Esophagus muscularis mucosa (tissue), 4 donors: ENCODE measurements around the gene PYGO1. TPM values are rescaled to one million over a fixed set of nuclear protein-coding genes. Genes with fewer than 3 reads are reported as not detected.
"Not testable (repeated sequence)": the region's sequence is repeated elsewhere in the genome, so short reads cannot be mapped to it uniquely, and the experiment has no call there.

Experiments used
- DNase-seq: peaks from one replicate; pipeline ENCODE4 v3.0.0-alpha.2; 2017; ENCODE audit errors: extremely low spot score
- H3K27ac ChIP-seq, 4 donors: fragments of 200-600 bp; sonication (generic); replicated peaks in 1 of 4; 1 replicate in 3 of 4; 2 replicates in 1 of 4; pipeline ENCODE4 v1.5.1; 2016 to 2019; ENCODE audit warnings: mild to moderate bottlenecking in 1 of 4
- H3K27me3 ChIP-seq, 4 donors: fragments of 200-600 bp; sonication (generic); one replicate each; pipeline versions ENCODE4 v1.5.1 to v1.6.0; 2016 to 2019
- H3K36me3 ChIP-seq, 4 donors: fragments of 200-600 bp; sonication (generic); one replicate each; pipeline ENCODE4 v1.5.1; 2016 to 2019
- H3K4me1 ChIP-seq, 4 donors: fragments of 200-600 bp; sonication (generic); one replicate each; pipeline ENCODE4 v1.5.1; 2016 to 2019
- H3K4me3 ChIP-seq, 4 donors: fragments of 200-600 bp; sonication (generic); 1 replicate in 2 of 4; 2 replicates in 2 of 4; pipeline ENCODE4 v1.5.1; 2016 to 2019; ENCODE audit warnings: mild to moderate bottlenecking in 4 of 4, moderate library complexity in 1 of 4
- H3K9me3 ChIP-seq, 4 donors: fragments of 200-600 bp; sonication (generic); 1 replicate in 3 of 4; 2 replicates in 1 of 4; pipeline ENCODE4 v1.5.1; 2016 to 2019
- EP300 ChIP-seq: sonication (generic); formaldehyde crosslinking; IDR thresholded peaks from one replicate; pipeline ENCODE4 v1.6.1; 2017; ENCODE audit warnings: antibody characterized with exemption
- POLR2A ChIP-seq: fragments of 450-650 bp; IDR thresholded peaks from one replicate; pipeline ENCODE4 v1.6.1; 2017; ENCODE audit warnings: antibody characterized with exemption, moderate library complexity, mild to moderate bottlenecking, low read depth
- POLR2AphosphoS5 ChIP-seq, 2 donors: sonication (generic); formaldehyde crosslinking; IDR thresholded peaks; one replicate each; pipeline ENCODE4 v1.6.1; 2017; ENCODE audit warnings: antibody characterized with exemption in 2 of 2
- WGBS: methylation state at CpG from one replicate; pipeline ENCODE4 v1.1.5; 2018; 5-methylcytosine and 5-hydroxymethylcytosine counted together
- intact Hi-C: fragments of 100-400 bp; cut with DNase I; formaldehyde crosslinking; loops from one replicate; pipeline ENCODE4 v1.15.1; 2023
- total RNA-seq, 4 donors: library from RNA; depleted of rRNA; stranded (reverse); fragments of >200 nt; gene quantifications; one replicate each; pipeline versions ENCODE4 v1.1.0 to v1.2.1, GENCODE V29; 2016
- TF ChIP-seq, protein P1 (sequence below), 3 experiments: fragments of 200-600 bp in 2 of 3; fragments of 450-650 bp in 1 of 3; sonication (generic) in 2 of 3; IDR thresholded peaks; one replicate each; pipeline ENCODE4 v1.5.1; 2017 to 2019; ENCODE audit warnings: antibody characterized with exemption in 3 of 3, mild to moderate bottlenecking in 2 of 3, moderate library complexity in 1 of 3

PYGO1 gene
- total RNA-seq, 4 donors from 2014 or later = 13.6 to 20.7 (median 16.7) TPM

DNA sequence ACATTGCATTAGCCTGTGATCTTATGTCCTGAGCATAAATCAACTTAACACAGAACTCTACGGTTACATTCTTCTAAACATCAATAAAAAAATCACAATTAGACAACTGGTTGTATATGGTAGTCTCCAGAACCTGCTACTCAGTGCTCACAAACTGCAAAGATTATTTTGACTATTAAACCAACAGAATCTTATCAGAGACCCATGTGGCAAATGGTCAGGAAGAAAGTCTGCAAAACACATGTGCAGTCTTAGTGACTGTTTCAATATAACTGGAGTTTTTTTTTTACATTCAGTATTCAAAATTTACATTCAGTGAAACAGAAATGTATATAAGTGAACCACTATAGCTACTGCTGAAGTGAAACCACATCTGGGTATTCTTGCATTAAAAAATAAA is 27.3 kb upstream of the PYGO1 start:
- H3K36me3 ChIP-seq = peaks cover 0 to 8% (median 0%) of the 10 kb centered on the region in 4 donors
- no peaks in the 10 kb centered on the region for H3K9me3 ChIP-seq
- intact Hi-C loops = no loop called here
- no peak overlapping the region for H3K4me3 ChIP-seq
- DNase-seq = no peak
- no peaks in the 10 kb centered on the region for H3K27me3 ChIP-seq
- no peak overlapping the region for H3K27ac ChIP-seq
- WGBS = 74% methylated on average over 1 of the region's 1 CpG
- TF ChIP-seq, protein P1, sequence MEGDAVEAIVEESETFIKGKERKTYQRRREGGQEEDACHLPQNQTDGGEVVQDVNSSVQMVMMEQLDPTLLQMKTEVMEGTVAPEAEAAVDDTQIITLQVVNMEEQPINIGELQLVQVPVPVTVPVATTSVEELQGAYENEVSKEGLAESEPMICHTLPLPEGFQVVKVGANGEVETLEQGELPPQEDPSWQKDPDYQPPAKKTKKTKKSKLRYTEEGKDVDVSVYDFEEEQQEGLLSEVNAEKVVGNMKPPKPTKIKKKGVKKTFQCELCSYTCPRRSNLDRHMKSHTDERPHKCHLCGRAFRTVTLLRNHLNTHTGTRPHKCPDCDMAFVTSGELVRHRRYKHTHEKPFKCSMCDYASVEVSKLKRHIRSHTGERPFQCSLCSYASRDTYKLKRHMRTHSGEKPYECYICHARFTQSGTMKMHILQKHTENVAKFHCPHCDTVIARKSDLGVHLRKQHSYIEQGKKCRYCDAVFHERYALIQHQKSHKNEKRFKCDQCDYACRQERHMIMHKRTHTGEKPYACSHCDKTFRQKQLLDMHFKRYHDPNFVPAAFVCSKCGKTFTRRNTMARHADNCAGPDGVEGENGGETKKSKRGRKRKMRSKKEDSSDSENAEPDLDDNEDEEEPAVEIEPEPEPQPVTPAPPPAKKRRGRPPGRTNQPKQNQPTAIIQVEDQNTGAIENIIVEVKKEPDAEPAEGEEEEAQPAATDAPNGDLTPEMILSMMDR (IDR thresholded peaks at IDR 0.05) = no peak
- TF ChIP-seq POLR2AphosphoS5 (IDR thresholded peaks at IDR 0.05) (no peak), EP300 (no peak), POLR2A (no peak)
- H3K4me1 ChIP-seq = no peaks in the 10 kb centered on the region

DNA sequence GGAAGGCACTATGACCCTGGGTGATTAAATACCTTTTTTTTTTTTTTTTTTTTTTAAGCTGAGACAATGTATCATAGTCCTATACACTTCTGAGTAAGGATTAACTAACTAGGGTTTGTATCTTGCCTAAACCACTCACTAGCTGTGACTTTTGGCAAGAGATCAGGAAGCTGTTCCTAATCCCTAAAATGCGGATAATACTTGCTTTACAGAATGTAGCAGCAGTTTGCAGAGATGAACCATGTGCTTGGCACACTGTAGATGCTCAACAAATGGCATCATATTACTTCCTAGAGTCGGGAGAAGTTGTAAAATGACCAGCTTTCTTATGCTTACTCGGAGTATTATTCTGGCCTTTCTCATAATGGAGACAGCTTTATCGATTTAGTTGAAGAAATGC is 25.6 kb upstream of the PYGO1 start:
- Histone ChIP-seq H3K27me3 (no peaks in the 10 kb centered on the region), H3K4me1 (no peaks in the 10 kb centered on the region), H3K36me3 (no peaks in the 10 kb centered on the region), H3K9me3 (no peaks in the 10 kb centered on the region), H3K27ac (no peak overlapping the region), H3K4me3 (no peak overlapping the region)
- intact Hi-C loops = no loop called here
- no peak for DNase-seq
- TF ChIP-seq POLR2AphosphoS5 (IDR thresholded peaks at IDR 0.05) (no peak), EP300 (no peak), POLR2A (no peak)
- TF ChIP-seq, protein P1 (IDR thresholded peaks at IDR 0.05) = no peak
- 88% methylated on average over 4 of the region's 4 CpGs for WGBS

DNA sequence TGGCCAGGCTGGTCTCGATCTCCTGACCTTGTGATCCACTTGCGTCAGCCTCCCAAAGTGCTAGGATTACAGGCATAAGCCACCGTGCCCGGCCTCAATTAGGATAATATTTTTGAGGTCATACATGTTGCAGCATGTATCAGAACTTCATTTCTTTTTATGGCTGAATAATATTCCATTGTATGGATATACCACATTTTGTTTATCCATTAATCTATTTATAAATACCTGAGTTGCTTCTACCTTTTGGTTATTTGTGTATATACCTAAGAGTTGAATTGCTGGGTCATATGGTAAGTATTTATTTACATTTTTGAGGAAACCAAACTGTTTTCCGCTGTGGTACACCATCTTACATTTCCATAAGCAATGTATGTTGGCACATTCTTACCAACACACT is 18.1 kb upstream of the PYGO1 start:
- Histone ChIP-seq H3K27me3 (no peaks in the 10 kb centered on the region), H3K4me3 (no peak overlapping the region), H3K9me3 (no peaks in the 10 kb centered on the region), H3K4me1 (no peaks in the 10 kb centered on the region), H3K27ac (no peak overlapping the region), H3K36me3 (no peaks in the 10 kb centered on the region)
- WGBS = 94% methylated on average over 5 of the region's 5 CpGs
- intact Hi-C loops = no loop called here
- DNase-seq = no peak
- TF ChIP-seq POLR2AphosphoS5 (IDR thresholded peaks at IDR 0.05) (no peak), EP300 (no peak)

DNA sequence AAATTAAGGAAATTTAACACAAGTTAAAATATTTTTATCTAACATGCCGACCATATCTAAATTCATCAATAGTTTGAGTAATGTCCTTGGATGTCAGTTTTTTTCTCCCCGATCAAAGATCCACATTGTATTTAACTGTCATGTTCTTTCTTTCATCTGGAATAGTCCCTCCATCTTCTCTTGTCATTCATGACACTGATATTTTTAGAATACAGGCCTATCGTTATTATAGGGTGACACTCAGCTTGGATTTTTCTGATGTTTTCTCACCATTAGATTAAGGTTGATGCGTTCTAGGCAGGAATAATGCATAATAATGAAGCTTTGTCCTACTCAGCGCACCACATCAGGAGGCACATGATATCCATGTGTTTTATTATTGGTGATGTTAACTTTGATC is 13.2 kb upstream of the PYGO1 start:
- no peak for DNase-seq
- Histone ChIP-seq H3K27me3 (no peaks in the 10 kb centered on the region), H3K27ac (no peak overlapping the region), H3K36me3 (no peaks in the 10 kb centered on the region), H3K4me1 (no peaks in the 10 kb centered on the region), H3K9me3 (no peaks in the 10 kb centered on the region), H3K4me3 (no peak overlapping the region)
- intact Hi-C loops = no loop called here
- TF ChIP-seq, protein P1 (IDR thresholded peaks at IDR 0.05) = no peak
- TF ChIP-seq POLR2AphosphoS5 (IDR thresholded peaks at IDR 0.05) = no peak
- TF ChIP-seq EP300 = no peak
- no peak for TF ChIP-seq POLR2A
- WGBS = 97% methylated on average over 5 of the region's 5 CpGs

DNA sequence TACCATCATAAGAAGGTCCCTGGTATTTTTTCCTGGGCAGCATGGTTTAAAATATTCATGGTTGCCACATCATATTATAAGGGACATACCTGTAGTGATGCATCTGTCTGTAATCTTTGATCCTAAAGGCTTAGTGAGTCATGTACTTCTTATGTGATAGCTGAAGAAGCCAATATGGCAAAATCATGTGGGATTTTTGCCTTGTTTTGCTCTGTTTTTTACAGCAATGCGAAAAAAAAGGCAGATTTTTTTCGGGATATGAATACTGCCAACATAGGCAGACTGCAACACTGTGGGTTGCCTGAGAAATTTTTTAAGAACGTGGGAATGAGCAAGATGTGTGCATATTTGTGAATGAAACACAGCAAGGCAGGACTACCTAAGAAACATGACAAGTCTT is 11.3 kb upstream of the PYGO1 start:
- 82% methylated on average over 3 of the region's 3 CpGs for WGBS
- DNase-seq = no peak
- H3K27me3 ChIP-seq = no peaks in the 10 kb centered on the region
- H3K27ac ChIP-seq = no peak overlapping the region
- H3K4me3 ChIP-seq = no peak overlapping the region
- TF ChIP-seq, protein P1 (IDR thresholded peaks at IDR 0.05) = no peak
- TF ChIP-seq POLR2AphosphoS5 (IDR thresholded peaks at IDR 0.05) (no peak), POLR2A (no peak), EP300 (no peak)
- no peaks in the 10 kb centered on the region for H3K9me3 ChIP-seq
- no peaks in the 10 kb centered on the region for H3K36me3 ChIP-seq
- intact Hi-C loops = no loop called here
- no peaks in the 10 kb centered on the region for H3K4me1 ChIP-seq

DNA sequence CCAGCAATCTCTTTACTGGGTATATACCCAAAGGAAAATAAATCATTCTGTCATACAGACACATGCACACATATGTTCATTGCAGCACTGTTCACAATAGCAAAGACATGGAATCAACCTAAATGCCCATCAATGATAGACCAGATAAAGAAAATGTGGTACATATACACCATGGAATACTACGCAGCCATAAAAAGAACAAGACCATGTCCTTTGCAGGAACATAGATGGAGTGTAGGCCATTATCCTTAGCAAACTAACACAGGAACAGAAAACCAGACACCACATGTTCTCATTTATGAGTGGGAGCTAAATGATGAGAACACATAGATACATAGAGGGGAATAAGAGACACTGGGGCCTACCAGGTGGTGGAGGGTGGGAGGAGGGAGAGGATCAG is 4.9 kb upstream of the PYGO1 start:
- H3K27me3 ChIP-seq, H3K4me3 ChIP-seq, H3K27ac ChIP-seq, DNase-seq, H3K9me3 ChIP-seq, intact Hi-C loops, H3K36me3 ChIP-seq, H3K4me1 ChIP-seq: not testable (repeated sequence)
- WGBS = 95% methylated on average over 1 of the region's 1 CpG
